Left renal pelvis (tissue), 4 donors: ENCODE measurements around the gene SPECC1L. TPM values are rescaled to one million over a fixed set of nuclear protein-coding genes. Genes with fewer than 3 reads are reported as not detected.
"Not testable (repeated sequence)": the region's sequence is repeated elsewhere in the genome, so short reads cannot be mapped to it uniquely, and the experiment has no call there.

Experiments
- DNase-seq, 4 donors: peaks; one replicate each; pipeline ENCODE4 v3.0.0-alpha.2; 2013; ENCODE audit warnings: low read depth in 4 of 4, low spot score in 3 of 4
- polyA plus RNA-seq, 4 donors: library from polyadenylated mRNA; unstranded; fragments of 120-200 nt; gene quantifications; one replicate each; pipeline ENCODE4 v1.2.1, GENCODE V29; 2013; ENCODE audit not compliant: insufficient read length in 4 of 4

SPECC1L gene
- polyA plus RNA-seq = 10 to 100 TPM; 44.0 to 57.9 (median 46.5) TPM

- DNase-seq = peak; percentile 77 to 89 (median 86)
Measured at GRCh38 chr22:24270556-24271385, at the start of gene SPECC1L. Gene SPECC1L (plus strand): TSS chr22:24270831. CDS start chr22:24302232, 31,401 bp downstream.

GRCh38 chr22:24224468-24224867, 46.2 kb upstream of the SPECC1L start:
- no peak for DNase-seq

- no peak for DNase-seq
Measured at GRCh38 chr22:24225044-24225601, 45.5 kb upstream of the SPECC1L start.

- DNase-seq = no peak
Measured at GRCh38 chr22:24225951-24226350, 44.7 kb upstream of the SPECC1L start.

GRCh38 chr22:24230911-24231656, 39.5 kb upstream of the SPECC1L start:
- no peak for DNase-seq

- DNase-seq = no peak
Measured at GRCh38 chr22:24231706-24232105, 38.9 kb upstream of the SPECC1L start.

- DNase-seq = no peak
Measured at GRCh38 chr22:24232124-24232523, 38.5 kb upstream of the SPECC1L start.

- no peak for DNase-seq
Measured at GRCh38 chr22:24232725-24233124, 37.9 kb upstream of the SPECC1L start.

GRCh38 chr22:24233235-24233634, 37.4 kb upstream of the SPECC1L start:
- DNase-seq = no peak

- DNase-seq = no peak
Measured at GRCh38 chr22:24233816-24234215, 36.8 kb upstream of the SPECC1L start.

- DNase-seq = no peak
Measured at GRCh38 chr22:24235315-24235714, 35.3 kb upstream of the SPECC1L start.

- DNase-seq = no peak
Measured at GRCh38 chr22:24236656-24237055, 34.0 kb upstream of the SPECC1L start.

- not testable (repeated sequence) for DNase-seq
Measured at GRCh38 chr22:24238101-24238694, 32.4 kb upstream of the SPECC1L start.

- no peak for DNase-seq
Measured at GRCh38 chr22:24240381-24240780, 30.2 kb upstream of the SPECC1L start.

GRCh38 chr22:24240985-24241692, 29.5 kb upstream of the SPECC1L start:
- not testable (repeated sequence) for DNase-seq

- DNase-seq = not testable (repeated sequence)
Measured at GRCh38 chr22:24243417-24243816, 27.2 kb upstream of the SPECC1L start.

- no peak for DNase-seq
Measured at GRCh38 chr22:24244144-24244787, 26.4 kb upstream of the SPECC1L start.

- not testable (repeated sequence) for DNase-seq
Measured at GRCh38 chr22:24245030-24245431, 25.6 kb upstream of the SPECC1L start, which contains the start of gene GGT5. Gene GGT5 (minus strand): TSS chr22:24245082. CDS start chr22:24244725, 357 bp downstream.
